GM12872 (cell line): ENCODE data around the gene BAG3.

Experiments
- TF ChIP-seq, protein P1 (sequence below): IDR thresholded peaks from 3 replicates; pipeline ENCODE4 v1.5.1; 2011; ENCODE audit warnings: low read depth, mild to moderate bottlenecking, low read length, moderate library complexity; ENCODE audit not compliant: insufficient read depth

The BAG3 gene

DNA sequence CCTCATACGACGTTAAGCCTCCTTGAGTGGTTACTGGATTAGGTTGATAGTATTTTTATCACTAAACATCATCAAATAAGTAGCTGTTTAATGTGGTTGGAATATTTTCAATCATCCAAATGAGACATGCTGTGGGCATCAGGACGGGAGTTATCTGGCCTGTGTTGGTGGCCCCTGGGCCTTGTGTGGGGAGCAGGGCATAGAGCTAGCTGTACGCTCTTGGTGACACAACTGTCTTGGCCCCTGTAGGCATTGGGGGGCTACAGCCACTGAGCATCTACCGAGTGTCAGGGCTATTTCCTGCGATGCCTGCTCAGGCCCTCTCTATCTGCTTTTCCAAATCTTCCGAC is 28.3 kb downstream of the BAG3 start:
- TF ChIP-seq, protein P1, sequence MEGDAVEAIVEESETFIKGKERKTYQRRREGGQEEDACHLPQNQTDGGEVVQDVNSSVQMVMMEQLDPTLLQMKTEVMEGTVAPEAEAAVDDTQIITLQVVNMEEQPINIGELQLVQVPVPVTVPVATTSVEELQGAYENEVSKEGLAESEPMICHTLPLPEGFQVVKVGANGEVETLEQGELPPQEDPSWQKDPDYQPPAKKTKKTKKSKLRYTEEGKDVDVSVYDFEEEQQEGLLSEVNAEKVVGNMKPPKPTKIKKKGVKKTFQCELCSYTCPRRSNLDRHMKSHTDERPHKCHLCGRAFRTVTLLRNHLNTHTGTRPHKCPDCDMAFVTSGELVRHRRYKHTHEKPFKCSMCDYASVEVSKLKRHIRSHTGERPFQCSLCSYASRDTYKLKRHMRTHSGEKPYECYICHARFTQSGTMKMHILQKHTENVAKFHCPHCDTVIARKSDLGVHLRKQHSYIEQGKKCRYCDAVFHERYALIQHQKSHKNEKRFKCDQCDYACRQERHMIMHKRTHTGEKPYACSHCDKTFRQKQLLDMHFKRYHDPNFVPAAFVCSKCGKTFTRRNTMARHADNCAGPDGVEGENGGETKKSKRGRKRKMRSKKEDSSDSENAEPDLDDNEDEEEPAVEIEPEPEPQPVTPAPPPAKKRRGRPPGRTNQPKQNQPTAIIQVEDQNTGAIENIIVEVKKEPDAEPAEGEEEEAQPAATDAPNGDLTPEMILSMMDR = no peak

DNA sequence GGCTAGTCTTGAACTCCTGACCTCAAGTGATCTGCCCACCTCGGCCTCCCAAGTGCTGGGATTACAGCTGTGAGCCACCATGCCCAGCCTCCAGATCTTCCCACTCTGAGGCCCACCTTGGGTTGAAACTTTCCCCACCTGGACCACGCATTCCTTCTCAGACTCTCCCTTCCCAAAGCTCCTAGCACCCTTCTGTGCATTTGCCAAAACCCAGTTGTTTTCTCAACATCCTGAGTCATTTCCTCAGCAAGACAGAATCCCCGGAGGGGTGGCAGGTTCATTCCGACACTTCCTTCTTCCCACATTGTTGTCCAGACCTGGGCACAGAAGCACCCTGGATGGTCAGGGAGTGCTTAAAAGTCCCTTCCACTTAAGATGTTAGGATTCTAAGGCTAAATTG is 28.9 kb downstream of the BAG3 start:
- TF ChIP-seq, protein P1 = no peak

DNA sequence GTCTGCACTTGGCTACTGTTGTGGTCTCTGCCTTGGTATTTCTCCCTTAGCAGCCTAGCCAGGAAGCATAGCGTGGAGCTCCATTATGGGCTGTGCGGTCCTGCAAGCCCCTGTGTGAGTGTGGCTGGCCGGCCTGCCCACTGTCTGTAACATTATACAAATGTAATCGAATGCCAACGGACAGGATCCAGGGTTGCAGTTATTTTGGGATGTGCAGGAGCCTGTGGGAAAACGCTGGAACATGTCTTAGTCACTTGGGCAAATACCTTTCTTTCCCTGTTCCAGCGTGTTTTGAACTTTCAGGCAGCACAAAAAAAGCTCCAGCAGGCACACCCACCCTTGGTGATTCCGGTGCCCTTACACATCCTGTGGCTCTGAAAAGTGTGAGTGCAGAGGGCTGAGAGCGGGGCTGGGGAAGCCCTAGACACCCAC is 29.5 kb downstream of the BAG3 start:
- TF ChIP-seq, protein P1 = no peak

DNA sequence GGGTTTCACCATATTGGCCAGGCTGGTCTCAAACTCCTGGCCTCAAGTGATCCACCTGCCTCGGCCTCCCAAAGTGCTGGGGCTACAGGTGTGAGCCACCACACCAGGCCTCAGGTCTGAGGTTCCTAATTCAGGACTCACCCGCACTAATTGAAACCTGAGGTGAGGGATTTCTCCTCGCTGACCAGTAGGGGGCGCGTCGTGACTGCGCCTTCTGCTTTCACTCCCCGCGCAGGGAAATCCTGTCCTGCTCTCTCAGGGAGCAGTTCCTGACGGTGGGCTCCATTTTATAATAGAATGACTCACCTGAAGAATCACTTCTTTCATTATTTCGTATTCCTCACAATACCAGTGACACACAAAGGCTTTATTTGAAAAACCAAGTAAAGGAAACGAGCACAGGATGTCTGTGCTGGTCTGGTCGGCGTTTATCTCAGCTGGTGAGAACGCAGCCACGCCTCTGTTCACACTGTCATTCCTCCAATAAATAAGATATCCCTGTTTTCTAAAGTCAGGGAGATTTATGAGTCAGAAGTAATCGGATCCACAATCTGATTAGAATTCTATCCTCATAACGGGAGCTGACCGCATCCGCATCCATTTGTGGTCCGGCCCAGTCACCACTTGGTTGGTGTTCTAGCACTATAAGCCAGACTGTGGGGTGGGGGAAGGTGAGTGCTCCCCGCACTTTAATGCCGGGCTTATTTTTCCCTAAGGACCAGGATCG is 35.4 kb downstream of the BAG3 start:
- TF ChIP-seq, protein P1 = peak; percentile 93

DNA sequence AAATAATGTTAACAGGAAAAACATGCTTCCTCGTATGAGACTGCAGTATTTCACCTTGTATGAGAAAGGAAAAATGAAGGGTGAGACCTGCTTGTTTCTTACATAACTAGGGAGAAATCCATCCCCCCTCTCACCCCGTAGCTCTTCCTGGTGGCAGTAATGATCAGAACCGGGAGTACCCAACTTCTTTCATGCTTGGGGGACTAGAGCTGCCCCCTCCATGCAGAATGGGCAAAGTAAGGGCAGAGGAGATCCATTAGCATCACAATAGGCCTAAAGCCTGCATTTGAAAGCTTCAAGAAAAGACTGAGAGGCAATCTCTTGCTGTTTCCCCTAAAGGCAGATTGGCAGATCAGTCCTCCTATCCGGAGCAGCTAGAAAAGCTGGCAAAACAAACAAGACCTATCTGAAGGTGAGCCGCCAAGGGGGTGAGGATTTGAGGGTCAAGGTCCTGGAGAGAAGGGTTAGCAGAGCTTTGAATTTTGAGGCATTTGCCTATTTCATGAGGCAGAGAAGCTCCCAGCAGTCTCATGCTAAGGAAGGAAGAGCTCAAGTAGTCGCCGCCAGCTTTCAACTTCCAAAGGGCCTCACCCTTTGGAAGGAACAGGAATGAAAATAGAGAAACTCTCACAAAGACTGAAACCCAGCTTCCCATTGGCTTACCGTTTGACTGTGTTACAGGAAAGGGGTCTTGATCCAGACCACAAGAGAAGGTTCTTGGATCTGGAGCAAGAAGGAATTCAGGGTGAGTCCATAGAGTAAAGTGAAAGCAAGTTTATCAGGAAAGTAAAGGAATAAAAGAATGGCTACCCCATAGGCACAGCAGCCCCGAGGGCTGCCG is 36.2 kb downstream of the BAG3 start:
- TF ChIP-seq, protein P1 = no peak

DNA sequence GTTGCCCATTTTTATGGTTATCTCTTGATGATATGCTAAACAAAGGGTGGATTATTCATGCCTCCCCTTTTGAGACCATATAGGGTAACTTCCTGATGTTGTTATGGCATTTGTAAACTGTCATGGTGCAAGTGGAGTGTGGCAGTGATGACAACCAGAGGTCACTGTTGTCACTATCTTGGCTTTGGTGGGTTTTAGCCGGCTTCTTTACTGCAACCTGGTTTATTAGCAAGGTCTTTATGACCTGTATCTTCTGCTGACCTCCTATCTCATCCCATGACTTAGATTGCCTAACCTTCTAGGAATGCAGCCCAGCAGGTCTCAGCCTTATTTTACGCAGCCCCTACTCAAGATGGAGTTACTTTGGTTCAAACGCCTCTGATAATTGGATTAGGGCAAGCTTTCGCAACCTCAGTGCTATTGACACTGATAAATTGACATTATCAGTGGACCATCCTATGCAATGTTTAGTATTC is 36.9 kb downstream of the BAG3 start:
- TF ChIP-seq, protein P1 = peak; percentile 24; the same call in 1 of the 3 replicates

DNA sequence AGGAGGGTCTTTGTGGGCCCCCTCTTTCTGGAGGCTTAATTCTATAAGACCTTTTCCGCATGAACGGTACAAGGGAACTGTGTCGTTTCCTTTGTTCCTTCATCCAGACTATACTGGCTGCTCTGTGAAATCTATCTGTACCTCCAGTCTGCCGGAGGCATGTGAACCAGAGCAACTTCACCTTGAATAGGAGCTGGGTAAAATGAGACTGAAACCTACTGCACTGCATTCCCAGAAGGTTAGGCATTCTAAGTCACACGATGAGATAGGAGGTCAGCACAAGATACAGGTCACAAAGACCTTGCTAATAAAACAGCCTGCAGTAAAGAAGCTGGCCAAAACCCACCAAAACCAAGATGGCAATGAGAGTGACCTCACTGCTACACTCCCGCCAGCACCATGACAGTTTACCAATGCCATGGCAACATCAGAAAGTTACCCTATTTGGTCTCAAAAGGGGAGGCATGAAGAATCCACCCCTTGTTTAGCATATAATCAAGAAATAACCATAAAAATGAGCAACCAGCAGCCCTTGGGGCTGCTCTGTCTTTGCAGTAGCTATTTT is 37.9 kb downstream of the BAG3 start:
- TF ChIP-seq, protein P1 = no peak
